ENCODE measurements around the gene KCNQ4. TPM values are rescaled to one million over a fixed set of nuclear protein-coding genes. Genes with fewer than 3 reads are reported as not detected.

KCNQ4 gene
- total RNA-seq, 5 donors from 2014 or later (not counting 1 experiment from before 2014, with no cell fraction given) = 0.10 to 0.35 (median 0.26) TPM

DNA sequence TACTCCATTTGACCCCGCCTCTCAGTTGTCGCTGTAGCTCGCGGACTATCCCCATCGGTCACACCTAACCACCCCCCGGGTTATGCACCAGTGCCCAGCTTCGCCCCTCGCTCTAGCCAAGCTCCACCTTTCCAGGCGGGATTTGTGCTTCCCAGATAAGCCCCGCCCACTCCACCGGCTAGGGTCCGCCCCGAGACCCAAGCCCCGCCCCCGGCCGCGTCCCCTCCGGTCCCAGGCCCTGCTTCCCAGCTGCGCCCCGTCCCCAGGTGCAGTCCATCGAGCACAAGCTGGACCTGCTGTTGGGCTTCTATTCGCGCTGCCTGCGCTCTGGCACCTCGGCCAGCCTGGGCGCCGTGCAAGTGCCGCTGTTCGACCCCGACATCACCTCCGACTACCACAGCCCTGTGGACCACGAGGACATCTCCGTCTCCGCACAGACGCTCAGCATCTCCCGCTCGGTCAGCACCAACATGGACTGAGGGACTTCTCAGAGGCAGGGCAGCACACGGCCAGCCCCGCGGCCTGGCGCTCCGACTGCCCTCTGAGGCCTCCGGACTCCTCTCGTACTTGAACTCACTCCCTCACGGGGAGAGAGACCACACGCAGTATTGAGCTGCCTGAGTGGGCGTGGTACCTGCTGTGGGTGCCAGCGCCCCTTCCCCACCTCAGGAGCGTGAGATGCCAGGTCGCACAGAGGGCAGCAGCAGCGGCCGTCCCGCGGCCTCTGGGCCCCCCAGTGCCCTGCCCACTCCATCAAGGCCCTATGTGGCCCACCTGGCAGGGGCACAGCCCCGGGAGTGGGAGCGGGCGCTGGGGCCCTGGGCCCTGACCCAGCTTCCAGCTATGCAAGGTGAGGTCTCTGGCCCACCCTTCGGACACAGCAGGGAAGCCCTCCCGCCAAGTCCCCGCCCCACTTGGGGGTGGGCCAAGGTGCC is 54.7 kb downstream of the KCNQ4 start:
- H3K36me3 Mint-ChIP-seq = no peaks in the 10 kb centered on the region
- 92% methylated on average over 59 of the region's 60 CpGs for WGBS (ENCODE audit: insufficient coverage)

DNA sequence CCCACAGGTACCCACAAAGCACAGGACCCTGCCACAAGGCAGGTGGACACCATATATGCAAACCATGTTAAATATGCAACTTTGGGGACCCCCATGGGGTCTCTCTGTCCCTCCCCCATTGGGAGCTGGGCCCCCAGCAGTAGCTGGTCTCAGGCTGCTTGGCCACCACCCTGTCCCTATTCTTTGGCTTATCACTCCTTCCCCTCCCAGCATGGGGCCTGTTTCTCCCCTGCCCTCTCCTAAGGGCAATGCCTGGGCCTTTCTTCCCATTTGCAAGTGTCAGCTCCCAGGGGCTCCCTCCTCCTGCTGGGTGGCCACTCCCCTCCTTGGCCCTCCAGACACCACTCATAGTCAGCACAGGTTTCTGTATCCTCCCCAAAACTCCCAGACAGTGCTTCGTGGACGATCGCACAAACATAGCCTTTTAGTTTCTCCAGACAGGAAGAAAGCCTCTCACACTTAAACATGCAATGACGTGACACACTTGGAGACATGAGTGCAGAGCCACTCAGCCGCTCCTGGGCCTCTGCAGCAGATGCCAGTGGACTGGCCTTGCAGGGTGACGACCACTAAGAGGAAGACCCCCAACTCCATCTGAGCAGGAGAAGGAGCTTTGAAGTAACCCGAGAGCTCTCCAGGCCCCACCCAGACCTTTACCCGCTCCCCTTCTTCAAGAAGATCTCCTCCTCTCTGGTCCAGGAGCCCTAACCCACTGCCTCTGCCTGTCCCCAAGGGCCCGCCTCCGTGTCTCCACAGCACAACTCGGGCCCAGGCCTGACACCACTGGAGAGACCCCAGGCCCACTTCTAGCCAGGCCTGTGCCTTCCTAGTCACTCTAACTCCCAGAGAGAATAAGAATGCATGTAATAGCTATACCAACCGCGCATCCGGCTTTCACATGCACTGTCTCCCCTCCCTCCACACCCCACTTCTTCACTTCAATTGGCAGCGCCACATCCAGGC is 55.7 kb downstream of the KCNQ4 start:
- WGBS (ENCODE audit: insufficient coverage) = 91% methylated on average over 12 of the region's 15 CpGs
- H3K36me3 Mint-ChIP-seq = no peaks in the 10 kb centered on the region
- H3K4me3 Mint-ChIP-seq = peak overlapping the region in 1 of 3 donors; percentile 28
- ATAC-seq (replicated peaks in 1 of 4) (no peak), DNase-seq (no peak)
- peak overlapping the region in 1 of 2 donors; percentile 16 for H3K27ac Mint-ChIP-seq
- ChIA-PET POLR2A (interaction anchor here in 1 of 2 donors (0.5 kb wide), 1 partner anchor 100 kb away, joined by 11 read pairs; no protein-coding TSS in a partner anchor), CTCF (no interaction called here)
- peaks cover 18 to 32% (median 27%) of the 10 kb centered on the region in 3 donors for H3K4me1 Mint-ChIP-seq
- Histone ChIP-seq H3K27me3 (replicated peaks in 1 of 2; ENCODE audit: control insufficient read depth in 2 of 2, extremely low read depth in 1 of 2, insufficient read depth in 2 of 2, low read length in 1 of 2) (peaks cover 0 to 11% of the 10 kb centered on the region in 2 experiments), H3K36me3 (ENCODE audit: control insufficient read depth in 2 of 2, extremely low read depth in 1 of 2, insufficient read depth in 1 of 2, low read length in 1 of 2) (no peaks in the 10 kb centered on the region), H3K4me1 (ENCODE audit: control insufficient read depth in 1 of 2, extremely low read depth in 1 of 2, insufficient read depth in 2 of 2, low read length in 2 of 2) (peaks cover 13 to 22% of the 10 kb centered on the region in 2 experiments), H3K9me3 (no peaks in the 10 kb centered on the region), H3K4me3 (ENCODE audit: control insufficient read depth in 1 of 2, extremely low read depth in 1 of 2, low read length in 1 of 2) (no peak overlapping the region), H3K27ac (ENCODE audit: low read length) (no peak overlapping the region)
- peaks cover 0 to 5% (median 4%) of the 10 kb centered on the region in 3 donors for H3K9me3 Mint-ChIP-seq
- H3K27me3 Mint-ChIP-seq = no peaks in the 10 kb centered on the region

More for the DNA sequence above, 54.7 kb downstream of the KCNQ4 start:
- ATAC-seq (replicated peaks in 1 of 4) (no peak), DNase-seq (no peak)
- H3K27me3 Mint-ChIP-seq = no peaks in the 10 kb centered on the region
- peaks cover 0 to 5% (median 4%) of the 10 kb centered on the region in 3 donors for H3K9me3 Mint-ChIP-seq
- no peak overlapping the region for H3K27ac Mint-ChIP-seq
- no peak overlapping the region for H3K27ac ChIP-seq (ENCODE audit: low read length)
- H3K4me1 ChIP-seq (ENCODE audit: control insufficient read depth in 1 of 2, extremely low read depth in 1 of 2, insufficient read depth in 2 of 2, low read length in 2 of 2) = peaks cover 13 to 22% of the 10 kb centered on the region in 2 experiments
- no peak overlapping the region for H3K4me3 ChIP-seq (ENCODE audit: control insufficient read depth in 1 of 2, extremely low read depth in 1 of 2, low read length in 1 of 2)
- peaks cover 18 to 32% (median 27%) of the 10 kb centered on the region in 3 donors for H3K4me1 Mint-ChIP-seq
- no peaks in the 10 kb centered on the region for H3K9me3 ChIP-seq
- CTCF ChIA-PET = interaction anchor here in 1 of 2 donors (0.6 kb wide), 1 partner anchor 584 kb away, joined by 3 read pairs; no protein-coding TSS in a partner anchor
- no peak overlapping the region for H3K4me3 Mint-ChIP-seq
- H3K27me3 ChIP-seq (replicated peaks in 1 of 2; ENCODE audit: control insufficient read depth in 2 of 2, extremely low read depth in 1 of 2, insufficient read depth in 2 of 2, low read length in 1 of 2) = peaks cover 0 to 11% of the 10 kb centered on the region in 2 experiments
- H3K36me3 ChIP-seq (ENCODE audit: control insufficient read depth in 2 of 2, extremely low read depth in 1 of 2, insufficient read depth in 1 of 2, low read length in 1 of 2) = no peaks in the 10 kb centered on the region
- POLR2A ChIA-PET = no interaction called here

DNA sequence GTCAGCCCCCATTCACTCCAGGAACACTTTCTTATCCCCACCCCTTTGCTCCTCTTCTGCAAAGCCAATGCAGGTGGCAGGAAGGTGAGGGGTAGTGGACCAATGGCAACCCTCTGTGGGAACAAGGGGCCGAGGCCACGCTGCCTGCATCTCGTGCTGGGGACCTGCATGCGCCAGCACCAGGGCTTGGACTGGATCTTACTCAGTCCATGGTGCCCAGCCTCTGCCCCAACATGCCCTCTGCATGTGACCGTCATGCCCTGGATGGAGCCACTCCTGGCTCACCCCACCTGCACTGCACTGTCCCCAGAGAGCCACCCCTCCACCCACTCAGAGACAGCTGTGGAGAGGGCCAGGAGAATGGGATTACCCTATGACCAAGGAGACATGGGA is 56.4 kb downstream of the KCNQ4 start:
- Mint-ChIP-seq H3K36me3 (no peaks in the 10 kb centered on the region), H3K27me3 (no peaks in the 10 kb centered on the region), H3K4me3 (peak overlapping the region in 1 of 3 donors; percentile 64), H3K4me1 (peaks cover 21 to 34% (median 30%) of the 10 kb centered on the region in 3 donors), H3K9me3 (peaks cover 0 to 5% (median 4%) of the 10 kb centered on the region in 3 donors), H3K27ac (no peak overlapping the region)
- WGBS (ENCODE audit: insufficient coverage) = 100% methylated on average over 5 of the region's 5 CpGs
- ATAC-seq (replicated peaks in 1 of 4) = no peak
- Histone ChIP-seq H3K4me3 (ENCODE audit: control insufficient read depth in 1 of 2, extremely low read depth in 1 of 2, low read length in 1 of 2) (no peak overlapping the region), H3K27ac (ENCODE audit: low read length) (no peak overlapping the region), H3K4me1 (ENCODE audit: control insufficient read depth in 1 of 2, extremely low read depth in 1 of 2, insufficient read depth in 2 of 2, low read length in 2 of 2) (peaks cover 13 to 22% of the 10 kb centered on the region in 2 experiments), H3K9me3 (no peaks in the 10 kb centered on the region), H3K36me3 (ENCODE audit: control insufficient read depth in 2 of 2, extremely low read depth in 1 of 2, insufficient read depth in 1 of 2, low read length in 1 of 2) (no peaks in the 10 kb centered on the region), H3K27me3 (replicated peaks in 1 of 2; ENCODE audit: control insufficient read depth in 2 of 2, extremely low read depth in 1 of 2, insufficient read depth in 2 of 2, low read length in 1 of 2) (peaks cover 0 to 11% of the 10 kb centered on the region in 2 experiments)
- no peak for DNase-seq
- ChIA-PET POLR2A (no interaction called here), CTCF (no interaction called here)

DNA sequence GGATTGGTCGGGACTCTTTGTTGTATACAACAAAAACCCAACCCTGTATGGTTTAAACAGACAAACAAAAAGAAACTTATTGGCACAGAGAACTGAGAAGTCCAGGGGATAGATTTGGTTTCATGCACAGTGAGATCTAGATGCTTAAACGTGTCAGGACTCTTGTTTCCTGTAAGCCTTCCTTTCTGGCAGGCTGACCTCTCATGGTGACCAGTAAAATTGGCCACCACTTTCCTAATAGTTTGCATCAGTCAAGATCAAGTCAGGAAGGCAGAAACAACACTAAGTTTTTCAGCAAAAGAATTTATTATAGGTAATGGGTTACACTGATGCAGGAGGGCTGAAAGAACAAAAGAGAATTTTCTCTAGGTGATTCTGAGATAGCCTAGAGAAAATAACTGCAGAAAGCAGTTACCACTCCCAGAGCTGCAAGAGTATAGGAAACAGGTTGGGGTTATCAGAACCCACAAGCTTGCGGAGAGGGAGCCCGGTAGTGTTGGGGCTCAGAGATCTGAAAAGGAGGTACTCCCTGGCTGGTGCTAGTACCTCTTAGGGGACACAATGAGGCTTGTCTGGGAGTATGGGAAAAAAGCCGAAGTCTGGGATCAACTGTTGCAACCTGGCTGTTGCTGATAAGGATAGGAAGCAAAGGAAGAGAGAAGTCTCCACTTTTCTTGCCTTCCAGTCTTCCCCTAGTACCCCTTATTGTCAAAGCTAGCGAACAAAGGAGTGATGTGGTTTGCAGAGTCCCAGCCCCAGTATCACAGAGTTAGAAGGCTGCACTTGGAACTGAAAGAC is 57.1 kb downstream of the KCNQ4 start:
- 10% methylated on average over 3 of the region's 6 CpGs for WGBS (ENCODE audit: insufficient coverage)
- Mint-ChIP-seq H3K36me3 (no peaks in the 10 kb centered on the region), H3K27ac (peak overlapping the region; percentile 23 to 75), H3K4me3 (peak overlapping the region in 2 of 3 donors; percentile 23 to 64), H3K27me3 (no peaks in the 10 kb centered on the region), H3K9me3 (peaks cover 0 to 5% (median 4%) of the 10 kb centered on the region in 3 donors), H3K4me1 (peaks cover 27 to 42% (median 37%) of the 10 kb centered on the region in 3 donors)
- Histone ChIP-seq H3K27ac (ENCODE audit: low read length) (no peak overlapping the region), H3K27me3 (replicated peaks in 1 of 2; ENCODE audit: control insufficient read depth in 2 of 2, extremely low read depth in 1 of 2, insufficient read depth in 2 of 2, low read length in 1 of 2) (peaks cover 0 to 11% of the 10 kb centered on the region in 2 experiments), H3K36me3 (ENCODE audit: control insufficient read depth in 2 of 2, extremely low read depth in 1 of 2, insufficient read depth in 1 of 2, low read length in 1 of 2) (no peaks in the 10 kb centered on the region), H3K9me3 (no peaks in the 10 kb centered on the region), H3K4me3 (ENCODE audit: control insufficient read depth in 1 of 2, extremely low read depth in 1 of 2, low read length in 1 of 2) (peak overlapping the region in 1 of 2 donors; percentile 11), H3K4me1 (ENCODE audit: control insufficient read depth in 1 of 2, extremely low read depth in 1 of 2, insufficient read depth in 2 of 2, low read length in 2 of 2) (peaks cover 13 to 22% of the 10 kb centered on the region in 2 experiments)
- CTCF ChIA-PET = interaction anchor here in 1 of 2 donors (0.6 kb wide), 1 partner anchor 249 kb away, joined by 3 read pairs; no protein-coding TSS in a partner anchor
- POLR2A ChIA-PET = no interaction called here
- ATAC-seq (replicated peaks in 1 of 4) (peak; percentile 75 to 92 (median 78)), DNase-seq (peak in 10 of 35 experiments; percentile 11 to 43 (median 24))

DNA sequence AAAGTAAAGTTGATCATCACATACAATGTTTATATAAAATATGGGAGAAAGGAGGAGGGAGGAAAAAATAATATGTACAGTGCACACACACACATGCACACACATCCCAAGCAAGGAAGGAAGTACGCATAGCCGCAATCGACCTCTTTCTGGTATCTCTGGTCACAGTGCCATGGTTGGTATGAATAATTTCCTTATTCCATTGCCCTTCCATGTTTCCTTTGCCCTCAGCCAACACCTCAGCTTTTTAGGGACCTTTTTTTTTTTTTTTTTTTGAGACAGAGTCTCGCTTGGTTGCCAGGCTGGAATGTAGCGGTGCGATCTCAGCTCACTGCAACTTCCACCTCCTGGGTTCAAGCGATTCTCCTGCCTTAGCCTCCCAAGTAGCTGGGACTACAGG is 58.0 kb downstream of the KCNQ4 start:
- H3K27me3 Mint-ChIP-seq = no peaks in the 10 kb centered on the region
- ATAC-seq (replicated peaks in 1 of 4) (no peak), DNase-seq (no peak)
- ChIA-PET POLR2A (no interaction called here), CTCF (interaction anchor here (0.6 to 0.7 kb wide), 2 partner anchors 250 to 881 kb away, joined by 3 to 4 read pairs; no protein-coding TSS in a partner anchor)
- no peaks in the 10 kb centered on the region for H3K36me3 Mint-ChIP-seq
- H3K9me3 Mint-ChIP-seq = peaks cover 0 to 5% (median 4%) of the 10 kb centered on the region in 3 donors
- Histone ChIP-seq H3K4me3 (ENCODE audit: control insufficient read depth in 1 of 2, extremely low read depth in 1 of 2, low read length in 1 of 2) (no peak overlapping the region), H3K36me3 (ENCODE audit: control insufficient read depth in 2 of 2, extremely low read depth in 1 of 2, insufficient read depth in 1 of 2, low read length in 1 of 2) (no peaks in the 10 kb centered on the region), H3K27ac (ENCODE audit: low read length) (no peak overlapping the region), H3K4me1 (ENCODE audit: control insufficient read depth in 1 of 2, extremely low read depth in 1 of 2, insufficient read depth in 2 of 2, low read length in 2 of 2) (peaks cover 13 to 23% of the 10 kb centered on the region in 2 experiments), H3K9me3 (no peaks in the 10 kb centered on the region), H3K27me3 (replicated peaks in 1 of 2; ENCODE audit: control insufficient read depth in 2 of 2, extremely low read depth in 1 of 2, insufficient read depth in 2 of 2, low read length in 1 of 2) (peaks cover 0 to 11% of the 10 kb centered on the region in 2 experiments)
- no CpG with 5 or more reads among the region's 7 CpGs for WGBS (ENCODE audit: insufficient coverage)
- H3K27ac Mint-ChIP-seq = no peak overlapping the region
- peak overlapping the region in 1 of 3 donors; percentile 64 for H3K4me3 Mint-ChIP-seq
- H3K4me1 Mint-ChIP-seq = peaks cover 28 to 44% (median 37%) of the 10 kb centered on the region in 3 donors

Measured in T-cell (primary cell).